Astrocyte of the cerebellum (primary cell): Measurements from ENCODE around the gene WAPL.

ENCODE experiments used
- DNase-seq: peaks from one replicate; pipeline ENCODE4 v3.0.0-alpha.2; 2011; ENCODE audit warnings: low read depth
- H3K4me3 ChIP-seq: 2 replicates; pipeline ENCODE4 v1.5.1; 2011; ENCODE audit warnings: mild to moderate bottlenecking, low read depth, low read length, moderate library complexity
- in situ Hi-C: cut with HindIII; loops from 2 replicates; pipeline ENCODE4 v1.10.0; 2017; ENCODE audit warnings: low sequenced_read_pairs
- TF ChIP-seq, protein P1 (sequence below): IDR thresholded peaks from 2 replicates; pipeline ENCODE4 v1.5.1; 2012; ENCODE audit warnings: low read length, low read depth, moderate library complexity, mild to moderate bottlenecking; ENCODE audit errors: missing control alignments

Gene WAPL

DNA sequence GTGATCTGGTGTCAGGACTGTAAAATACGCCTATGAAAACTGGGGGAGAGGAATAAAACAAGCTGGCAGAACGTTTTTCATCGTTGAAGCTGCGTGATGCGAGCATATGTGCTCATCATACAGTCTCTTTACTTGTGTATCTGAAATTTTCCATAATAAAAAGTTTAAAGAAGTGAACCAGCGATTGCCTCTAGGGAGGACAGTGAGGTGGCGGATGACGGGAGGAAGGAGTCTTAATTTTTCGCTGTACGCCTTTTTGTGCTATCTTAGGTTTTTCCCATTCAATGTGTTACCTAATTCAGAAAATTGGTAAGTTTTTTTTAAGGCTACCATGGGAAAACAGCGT lies 891 bp upstream of the WAPL start:
- peak overlapping the region; percentile 90 for H3K4me3 ChIP-seq
- TF ChIP-seq, protein P1, sequence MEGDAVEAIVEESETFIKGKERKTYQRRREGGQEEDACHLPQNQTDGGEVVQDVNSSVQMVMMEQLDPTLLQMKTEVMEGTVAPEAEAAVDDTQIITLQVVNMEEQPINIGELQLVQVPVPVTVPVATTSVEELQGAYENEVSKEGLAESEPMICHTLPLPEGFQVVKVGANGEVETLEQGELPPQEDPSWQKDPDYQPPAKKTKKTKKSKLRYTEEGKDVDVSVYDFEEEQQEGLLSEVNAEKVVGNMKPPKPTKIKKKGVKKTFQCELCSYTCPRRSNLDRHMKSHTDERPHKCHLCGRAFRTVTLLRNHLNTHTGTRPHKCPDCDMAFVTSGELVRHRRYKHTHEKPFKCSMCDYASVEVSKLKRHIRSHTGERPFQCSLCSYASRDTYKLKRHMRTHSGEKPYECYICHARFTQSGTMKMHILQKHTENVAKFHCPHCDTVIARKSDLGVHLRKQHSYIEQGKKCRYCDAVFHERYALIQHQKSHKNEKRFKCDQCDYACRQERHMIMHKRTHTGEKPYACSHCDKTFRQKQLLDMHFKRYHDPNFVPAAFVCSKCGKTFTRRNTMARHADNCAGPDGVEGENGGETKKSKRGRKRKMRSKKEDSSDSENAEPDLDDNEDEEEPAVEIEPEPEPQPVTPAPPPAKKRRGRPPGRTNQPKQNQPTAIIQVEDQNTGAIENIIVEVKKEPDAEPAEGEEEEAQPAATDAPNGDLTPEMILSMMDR = no peak
- DNase-seq = no peak
- in situ Hi-C loops = no loop called here

DNA sequence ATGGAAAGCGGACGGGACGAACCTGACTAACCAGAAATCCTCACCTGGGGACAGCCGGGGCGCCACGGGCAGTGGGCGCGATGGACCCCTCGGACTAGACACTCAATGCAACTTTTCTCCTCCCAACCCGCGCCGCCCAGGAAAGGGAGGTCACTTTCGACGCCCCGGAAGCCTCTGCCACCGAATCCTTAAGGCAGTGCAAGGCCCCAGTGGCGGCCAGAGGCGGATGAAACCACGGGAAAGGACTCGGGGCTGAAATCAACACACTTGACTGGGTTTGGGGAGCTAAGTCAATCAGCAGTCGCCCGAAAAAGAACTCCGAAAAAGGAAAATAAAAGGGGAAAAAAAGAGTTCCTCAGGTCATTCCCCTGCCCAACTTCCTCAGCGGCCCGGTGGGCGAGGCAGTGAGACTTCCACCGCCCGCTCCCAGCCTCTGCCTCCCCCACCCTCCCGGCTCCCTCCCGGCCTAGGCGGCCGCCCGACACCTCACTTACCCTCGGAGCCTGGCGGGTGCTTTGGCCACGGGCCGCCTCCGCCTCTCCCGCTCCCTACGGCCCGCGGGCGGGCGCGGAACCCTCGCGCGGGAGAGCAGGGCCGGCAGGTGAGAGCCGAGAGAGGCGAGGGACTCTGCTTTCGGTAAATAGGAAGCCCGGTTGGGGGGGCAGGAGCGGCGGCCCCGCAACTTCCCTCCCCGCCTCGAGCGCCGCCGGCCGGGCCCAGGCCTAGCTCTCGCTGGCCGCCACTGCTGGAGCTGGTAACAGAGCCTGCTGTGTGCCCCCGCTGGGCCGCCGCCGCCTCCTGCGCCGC lies 518 bp downstream of the WAPL start:
- DNase-seq = no peak
- TF ChIP-seq, protein P1 = no peak
- in situ Hi-C loops = no loop called here
- H3K4me3 ChIP-seq = peak overlapping the region; percentile 90

DNA sequence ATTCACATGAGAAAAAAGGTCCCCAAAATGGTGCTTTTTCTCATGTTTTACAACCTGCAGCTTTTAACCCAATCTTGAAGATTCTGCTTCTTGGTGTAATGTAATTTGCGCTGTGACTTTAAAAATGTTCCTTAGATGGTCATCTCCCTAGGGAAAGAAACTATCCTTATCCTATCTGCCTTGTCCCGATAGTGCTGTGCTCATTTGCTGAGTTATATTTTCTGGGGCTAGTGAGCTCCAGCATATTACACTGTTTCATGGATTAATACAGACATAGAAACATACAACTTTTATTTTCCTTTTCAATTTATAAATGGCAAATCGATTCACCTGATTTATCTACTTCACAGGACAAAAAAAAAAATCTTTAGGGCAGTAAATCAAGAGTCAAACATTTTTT lies 2.8 kb downstream of the WAPL start:
- no peak overlapping the region for H3K4me3 ChIP-seq
- TF ChIP-seq, protein P1 = no peak
- in situ Hi-C loops = no loop called here
- DNase-seq = no peak

DNA sequence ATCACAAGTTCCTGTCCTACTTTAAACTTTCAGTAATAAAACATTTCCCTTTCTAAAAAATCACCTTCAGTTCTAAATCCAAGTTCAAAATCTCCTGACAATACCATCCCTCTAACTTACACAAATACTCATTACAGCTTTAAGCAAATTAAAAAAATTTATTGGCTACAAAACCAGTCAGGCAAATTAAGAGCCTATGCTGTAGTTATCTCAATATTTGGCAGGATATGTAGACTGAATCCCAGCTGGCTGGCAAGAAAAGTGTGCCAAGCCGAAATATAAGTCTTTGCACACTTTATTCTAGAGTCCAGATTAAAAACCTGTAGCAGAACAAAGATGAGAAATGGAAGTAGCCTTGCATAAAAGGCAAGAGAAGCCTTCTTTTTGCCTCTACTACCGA lies 9.5 kb downstream of the WAPL start:
- no peak for DNase-seq
- no peak overlapping the region for H3K4me3 ChIP-seq
- TF ChIP-seq, protein P1 = no peak
- in situ Hi-C loops = no loop called here

DNA sequence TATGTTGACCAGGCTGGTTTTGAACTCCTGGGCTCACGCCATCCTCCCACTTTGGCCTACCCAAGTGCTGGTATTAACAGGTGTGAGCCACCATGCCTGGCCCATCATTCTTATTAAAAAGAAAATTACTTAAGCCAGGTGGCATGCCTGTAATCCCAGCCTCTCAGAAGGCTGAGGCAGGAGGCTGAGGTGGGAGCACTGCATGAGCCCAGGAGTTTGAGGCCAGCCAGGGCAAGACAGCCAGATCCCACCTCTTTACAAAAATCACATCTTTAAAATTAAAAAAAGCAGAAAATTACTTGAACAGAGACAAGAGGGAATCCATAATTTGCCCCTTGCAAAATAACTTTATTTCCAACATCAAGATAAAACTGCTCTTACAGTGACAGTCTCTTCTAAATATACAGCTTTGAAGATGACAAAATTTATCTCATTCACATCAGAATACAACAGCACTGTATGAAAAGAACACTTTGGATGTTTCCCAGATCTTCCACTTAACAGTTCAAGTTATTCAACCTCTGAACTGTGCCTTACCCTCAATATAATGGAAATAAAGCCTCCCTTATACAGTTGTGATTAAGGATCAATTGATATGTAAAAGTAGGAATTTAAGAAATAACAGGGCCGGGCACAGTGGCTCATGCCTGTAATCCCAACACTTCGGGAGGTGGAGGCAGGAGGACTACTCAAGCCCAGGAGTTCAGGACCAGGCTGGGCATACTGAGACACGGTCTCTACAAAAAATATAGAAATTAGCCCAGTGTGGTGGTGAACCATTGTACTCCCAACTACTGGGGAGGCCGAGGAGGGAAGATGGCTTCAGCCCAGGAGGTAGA lies 10.3 kb downstream of the WAPL start:
- in situ Hi-C loops = no loop called here
- TF ChIP-seq, protein P1 = no peak

DNA sequence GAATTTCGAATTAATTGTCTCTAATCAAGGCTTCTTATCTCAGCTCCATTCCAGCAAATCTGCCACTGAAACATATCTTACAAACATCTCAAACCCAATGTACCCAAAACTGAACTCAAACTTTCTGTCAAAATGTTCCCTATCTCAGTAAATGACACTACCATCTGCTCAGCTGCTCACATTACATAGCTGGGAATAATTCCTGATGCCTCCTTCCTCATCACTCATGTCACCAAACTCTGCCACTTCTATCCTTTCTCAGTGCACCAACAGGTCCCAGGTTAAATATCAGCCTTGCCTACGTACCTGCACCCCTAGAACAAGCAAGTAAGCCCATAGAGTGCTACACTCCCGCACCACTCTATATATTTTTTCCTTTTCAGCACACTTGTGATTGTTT lies 12.4 kb downstream of the WAPL start:
- in situ Hi-C loops = no loop called here
- no peak overlapping the region for H3K4me3 ChIP-seq
- TF ChIP-seq, protein P1 = no peak
- DNase-seq = no peak

More for the DNA sequence above, 10.3 kb downstream of the WAPL start:
- DNase-seq = no peak
- H3K4me3 ChIP-seq = no peak overlapping the region
